ENCODE data around the gene AURKB. TPM values are rescaled to one million over a fixed set of nuclear protein-coding genes. Genes with fewer than 3 reads are reported as not detected.

Gene AURKB
- total RNA-seq, 4 donors from 2014 or later: 3.7 to 18.2 (median 9.5) TPM

DNA sequence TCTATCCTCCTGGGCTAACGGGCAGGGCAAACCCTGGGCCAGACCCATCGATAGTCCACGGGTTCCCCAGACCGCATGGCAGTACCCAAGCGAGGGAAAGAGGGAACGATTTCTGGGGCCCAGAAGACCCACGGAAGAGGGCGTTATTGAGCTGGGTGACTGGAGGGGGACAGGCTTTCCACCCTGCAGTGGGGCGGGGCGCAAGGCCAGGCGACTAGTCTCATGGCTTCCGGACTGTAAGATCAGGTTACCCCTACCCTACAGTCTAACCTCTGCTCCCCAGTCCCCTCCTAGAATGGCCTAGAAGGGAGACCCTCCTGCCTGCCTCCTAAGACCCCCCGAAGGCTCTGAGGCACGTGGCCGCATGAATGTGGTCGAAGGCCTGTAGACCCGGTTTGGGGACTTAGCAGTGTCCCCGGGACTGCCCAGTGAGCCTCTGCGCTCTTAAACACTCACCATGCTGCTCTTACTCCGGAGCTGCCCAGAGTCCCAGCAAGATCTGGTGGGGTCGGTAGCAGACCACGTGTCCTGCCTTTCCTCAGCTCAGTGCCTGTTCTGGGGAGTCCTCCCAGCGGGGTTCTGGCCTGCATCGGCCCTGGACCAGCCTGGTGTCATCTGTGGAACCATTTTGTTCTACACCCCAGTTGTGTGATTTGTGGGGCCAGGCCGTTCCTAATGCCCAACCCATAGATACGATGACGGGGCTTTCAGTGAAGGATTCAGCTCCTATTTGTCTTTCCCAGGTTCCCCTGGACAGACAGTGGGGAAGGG is 13.2 kb upstream of the AURKB start:
- Histone ChIP-seq H3K27me3 (no peaks in the 10 kb centered on the region), H3K4me1 (peaks cover 30% of the 10 kb centered on the region), H3K9me3 (no peaks in the 10 kb centered on the region), H3K36me3 (peaks cover 13% of the 10 kb centered on the region), H3K27ac (peak overlapping the region; percentile 90), H3K4me3 (peak overlapping the region; percentile 59)
- DNase-seq (ENCODE audit: low spot score in 2 of 2): peak; percentile 85 to 87
- WGBS: 4% methylated on average over 23 of the region's 27 CpGs
- TF ChIP-seq POLR2A (IDR thresholded peaks at IDR 0.05) (peak in 1 of 2 donors; percentile 16), POLR2AphosphoS5 (IDR thresholded peaks at IDR 0.05) (no peak), EP300 (IDR thresholded peaks at IDR 0.05) (no peak)
- TF ChIP-seq, protein P1, sequence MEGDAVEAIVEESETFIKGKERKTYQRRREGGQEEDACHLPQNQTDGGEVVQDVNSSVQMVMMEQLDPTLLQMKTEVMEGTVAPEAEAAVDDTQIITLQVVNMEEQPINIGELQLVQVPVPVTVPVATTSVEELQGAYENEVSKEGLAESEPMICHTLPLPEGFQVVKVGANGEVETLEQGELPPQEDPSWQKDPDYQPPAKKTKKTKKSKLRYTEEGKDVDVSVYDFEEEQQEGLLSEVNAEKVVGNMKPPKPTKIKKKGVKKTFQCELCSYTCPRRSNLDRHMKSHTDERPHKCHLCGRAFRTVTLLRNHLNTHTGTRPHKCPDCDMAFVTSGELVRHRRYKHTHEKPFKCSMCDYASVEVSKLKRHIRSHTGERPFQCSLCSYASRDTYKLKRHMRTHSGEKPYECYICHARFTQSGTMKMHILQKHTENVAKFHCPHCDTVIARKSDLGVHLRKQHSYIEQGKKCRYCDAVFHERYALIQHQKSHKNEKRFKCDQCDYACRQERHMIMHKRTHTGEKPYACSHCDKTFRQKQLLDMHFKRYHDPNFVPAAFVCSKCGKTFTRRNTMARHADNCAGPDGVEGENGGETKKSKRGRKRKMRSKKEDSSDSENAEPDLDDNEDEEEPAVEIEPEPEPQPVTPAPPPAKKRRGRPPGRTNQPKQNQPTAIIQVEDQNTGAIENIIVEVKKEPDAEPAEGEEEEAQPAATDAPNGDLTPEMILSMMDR (IDR thresholded peaks at IDR 0.05): no peak

DNA sequence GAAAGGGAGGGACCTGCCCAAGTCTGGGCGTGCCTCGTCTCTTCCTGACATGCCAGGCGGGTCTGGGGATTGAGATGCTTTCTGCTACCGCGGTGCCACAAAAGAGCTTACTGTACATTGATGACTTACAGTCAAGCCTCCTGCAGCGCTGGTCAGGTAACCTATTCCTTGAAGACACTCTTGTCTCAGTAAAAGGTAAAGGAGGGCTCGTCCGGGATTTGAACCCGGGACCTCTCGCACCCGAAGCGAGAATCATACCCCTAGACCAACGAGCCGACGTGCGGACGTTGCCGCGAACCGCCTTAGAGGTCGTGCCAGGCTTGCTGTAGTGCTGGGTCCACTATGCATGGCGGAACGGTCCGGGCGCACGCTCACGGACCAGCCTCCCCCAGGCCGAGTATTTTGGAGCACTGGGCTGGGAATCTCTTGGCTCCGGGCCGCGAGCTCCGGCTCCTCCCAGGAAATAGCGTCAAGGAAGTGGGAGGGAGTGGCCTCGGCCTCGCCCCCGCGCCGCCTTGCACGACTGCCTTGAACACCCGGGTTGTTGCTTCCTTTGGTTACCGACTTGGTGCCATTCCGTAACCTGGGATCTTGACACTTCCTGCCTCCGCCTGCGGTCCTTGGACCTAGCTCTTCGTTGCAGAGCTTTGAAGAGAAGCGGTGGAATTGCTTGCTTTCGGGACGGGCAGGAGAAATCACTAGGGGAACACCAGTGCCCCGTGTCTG is 12.4 kb upstream of the AURKB start:
- H3K36me3 ChIP-seq: peaks cover 5% of the 10 kb centered on the region
- WGBS: under 1% methylated on average over 17 of the region's 49 CpGs
- TF ChIP-seq, protein P1 (IDR thresholded peaks at IDR 0.05): no peak
- TF ChIP-seq EP300 (IDR thresholded peaks at IDR 0.05) (no peak), POLR2A (IDR thresholded peaks at IDR 0.05) (peak in 1 of 2 donors; percentile 50), POLR2AphosphoS5 (IDR thresholded peaks at IDR 0.05) (peak in 2 of 3 donors; percentile 10 to 57)
- no peaks in the 10 kb centered on the region for H3K9me3 ChIP-seq
- H3K4me3 ChIP-seq: peak overlapping the region; percentile 59
- peaks cover 30% of the 10 kb centered on the region for H3K4me1 ChIP-seq
- H3K27ac ChIP-seq: peak overlapping the region; percentile 90
- DNase-seq (ENCODE audit: low spot score in 2 of 2): peak; percentile 97 to 98
- H3K27me3 ChIP-seq: no peaks in the 10 kb centered on the region

DNA sequence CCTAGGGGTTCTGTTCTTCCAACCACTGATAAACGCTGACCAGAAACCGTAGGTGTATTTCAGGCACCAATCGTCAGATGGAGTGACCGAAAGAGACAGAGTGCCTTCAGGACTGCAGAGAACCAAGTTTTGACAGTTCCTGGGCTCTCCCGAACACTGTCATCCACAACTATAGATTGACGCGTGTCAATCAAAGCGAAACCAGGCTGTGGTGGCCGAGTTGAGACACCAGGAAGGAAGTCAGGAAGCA is 11.9 kb upstream of the AURKB start:
- H3K4me1 ChIP-seq: peaks cover 29% of the 10 kb centered on the region
- H3K27ac ChIP-seq: peak overlapping the region; percentile 90
- peak overlapping the region; percentile 59 for H3K4me3 ChIP-seq
- no peak for TF ChIP-seq EP300 (IDR thresholded peaks at IDR 0.05)
- TF ChIP-seq, protein P1 (IDR thresholded peaks at IDR 0.05): no peak
- no peak for TF ChIP-seq POLR2AphosphoS5 (IDR thresholded peaks at IDR 0.05)
- TF ChIP-seq POLR2A (IDR thresholded peaks at IDR 0.05): no peak
- WGBS: 0% methylated on average over 8 of the region's 9 CpGs
- no peaks in the 10 kb centered on the region for H3K9me3 ChIP-seq
- DNase-seq (ENCODE audit: low spot score in 2 of 2): no peak
- H3K27me3 ChIP-seq: no peaks in the 10 kb centered on the region
- H3K36me3 ChIP-seq: peaks cover under 1% of the 10 kb centered on the region

DNA sequence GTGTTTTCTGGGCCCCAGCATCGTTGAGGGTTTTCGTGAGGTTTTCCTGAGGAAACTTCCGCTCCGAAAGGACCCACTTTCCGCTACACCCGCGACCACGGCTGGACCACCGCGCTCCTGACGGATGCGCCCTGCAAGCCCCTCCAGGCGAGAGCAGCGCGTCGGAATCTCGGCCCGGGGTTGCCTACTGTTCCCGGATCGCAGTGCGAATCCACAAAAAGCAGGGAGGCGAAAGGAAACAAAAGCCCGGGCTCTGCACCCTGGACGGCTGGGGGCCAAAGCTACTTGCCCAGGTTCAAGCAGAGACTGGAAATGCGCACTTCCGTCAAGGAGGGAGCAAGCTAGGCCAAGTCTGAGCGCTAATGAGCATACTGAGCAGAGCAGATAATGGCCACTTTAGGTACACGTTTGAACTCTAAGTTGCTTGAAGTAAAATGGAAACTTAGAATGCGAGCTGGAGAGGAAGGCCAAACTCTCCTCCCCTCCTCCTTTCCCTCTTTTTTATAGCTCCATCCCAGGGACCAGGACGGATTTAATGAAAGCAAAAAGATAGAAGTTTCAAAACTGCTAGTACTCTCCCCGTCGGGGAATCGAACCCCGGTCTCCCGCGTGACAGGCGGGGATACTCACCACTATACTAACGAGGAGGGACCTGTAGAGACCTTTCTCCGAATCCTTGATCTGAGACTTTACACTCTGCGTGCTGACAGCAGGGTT is 11.4 kb upstream of the AURKB start:
- peak in 1 of 2 donors; percentile 8 for TF ChIP-seq POLR2A (IDR thresholded peaks at IDR 0.05)
- TF ChIP-seq, protein P1 (IDR thresholded peaks at IDR 0.05): no peak
- TF ChIP-seq POLR2AphosphoS5 (IDR thresholded peaks at IDR 0.05): peak in 1 of 3 donors; percentile 42
- H3K36me3 ChIP-seq: no peaks in the 10 kb centered on the region
- no peaks in the 10 kb centered on the region for H3K9me3 ChIP-seq
- H3K4me3 ChIP-seq: peak overlapping the region; percentile 59
- DNase-seq (ENCODE audit: low spot score in 2 of 2): peak; percentile 89 to 92
- H3K27me3 ChIP-seq: no peaks in the 10 kb centered on the region
- H3K27ac ChIP-seq: peak overlapping the region; percentile 90
- WGBS: 0% methylated on average over 23 of the region's 40 CpGs
- peaks cover 24% of the 10 kb centered on the region for H3K4me1 ChIP-seq
